ENCODE data around the gene HDLBP.

HDLBP gene

DNA sequence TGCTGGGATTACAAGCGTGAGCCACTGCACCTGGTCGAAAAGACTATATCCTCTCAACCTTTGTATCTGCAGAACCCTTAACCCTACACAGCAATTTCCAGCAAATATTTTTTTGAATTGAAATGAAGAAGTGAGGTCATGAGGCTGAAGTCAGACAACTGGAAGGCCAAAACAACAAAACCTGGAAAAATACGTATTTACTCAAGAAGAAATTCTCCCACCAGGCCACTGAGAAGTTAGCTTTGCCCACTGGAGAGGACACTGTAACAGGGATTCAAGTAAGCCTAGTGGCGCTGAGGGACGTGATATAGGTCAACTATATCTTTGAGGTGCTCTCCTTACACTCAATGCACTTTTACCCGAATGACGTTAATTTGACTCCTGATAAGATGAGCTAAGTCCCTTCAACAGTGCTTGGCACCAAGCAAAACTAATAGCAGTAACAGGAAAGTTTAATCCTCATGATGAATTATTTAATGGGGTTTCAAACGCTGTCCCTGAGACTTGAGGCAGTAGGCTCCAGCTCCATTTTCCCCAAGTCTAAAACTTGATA is 1.9 kb downstream of the HDLBP start:
- Histone ChIP-seq H3K4me3 (ENCODE audit: insufficient read depth, low read length, poor library complexity, severe bottlenecking) (peak overlapping the region; percentile 76), H3K9me2 (replicated peaks; ENCODE audit: insufficient read depth, low read length) (no peaks in the 10 kb centered on the region), H2AFZ (ENCODE audit: low read depth, low read length, severe bottlenecking) (no peak overlapping the region), H3K27ac (ENCODE audit: low read depth, low read length) (no peak overlapping the region), H3K79me2 (ENCODE audit: insufficient read depth, low read length) (peaks cover 90% of the 10 kb centered on the region), H3K27me3 (ENCODE audit: low read length) (no peaks in the 10 kb centered on the region), H3F3A (ENCODE audit: insufficient read depth) (peaks cover 21% of the 10 kb centered on the region; the same call in 1 of the 2 replicates), H4K20me1 (ENCODE audit: low read depth, low read length) (peaks cover 8% of the 10 kb centered on the region; the same call in 1 of the 2 replicates), H3K36me3 (ENCODE audit: low read length) (peaks cover 3% of the 10 kb centered on the region; the same call in 1 of the 2 replicates), H3K4me2 (ENCODE audit: low read depth, low read length, poor library complexity, severe bottlenecking) (peak overlapping the region; percentile 76), H3K9ac (ENCODE audit: low read length) (peak overlapping the region; percentile 83), H3K9me3 (ENCODE audit: insufficient read depth, low read length) (no peaks in the 10 kb centered on the region)
- no peak for TF ChIP-seq EZH2phosphoT487 (conservative IDR thresholded peaks at IDR 0.05; ENCODE audit: low read length)
- TF ChIP-seq, protein P1, sequence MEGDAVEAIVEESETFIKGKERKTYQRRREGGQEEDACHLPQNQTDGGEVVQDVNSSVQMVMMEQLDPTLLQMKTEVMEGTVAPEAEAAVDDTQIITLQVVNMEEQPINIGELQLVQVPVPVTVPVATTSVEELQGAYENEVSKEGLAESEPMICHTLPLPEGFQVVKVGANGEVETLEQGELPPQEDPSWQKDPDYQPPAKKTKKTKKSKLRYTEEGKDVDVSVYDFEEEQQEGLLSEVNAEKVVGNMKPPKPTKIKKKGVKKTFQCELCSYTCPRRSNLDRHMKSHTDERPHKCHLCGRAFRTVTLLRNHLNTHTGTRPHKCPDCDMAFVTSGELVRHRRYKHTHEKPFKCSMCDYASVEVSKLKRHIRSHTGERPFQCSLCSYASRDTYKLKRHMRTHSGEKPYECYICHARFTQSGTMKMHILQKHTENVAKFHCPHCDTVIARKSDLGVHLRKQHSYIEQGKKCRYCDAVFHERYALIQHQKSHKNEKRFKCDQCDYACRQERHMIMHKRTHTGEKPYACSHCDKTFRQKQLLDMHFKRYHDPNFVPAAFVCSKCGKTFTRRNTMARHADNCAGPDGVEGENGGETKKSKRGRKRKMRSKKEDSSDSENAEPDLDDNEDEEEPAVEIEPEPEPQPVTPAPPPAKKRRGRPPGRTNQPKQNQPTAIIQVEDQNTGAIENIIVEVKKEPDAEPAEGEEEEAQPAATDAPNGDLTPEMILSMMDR (IDR thresholded peaks at IDR 0.05; ENCODE audit: insufficient read depth, low read length, poor library complexity, severe bottlenecking): no peak

DNA sequence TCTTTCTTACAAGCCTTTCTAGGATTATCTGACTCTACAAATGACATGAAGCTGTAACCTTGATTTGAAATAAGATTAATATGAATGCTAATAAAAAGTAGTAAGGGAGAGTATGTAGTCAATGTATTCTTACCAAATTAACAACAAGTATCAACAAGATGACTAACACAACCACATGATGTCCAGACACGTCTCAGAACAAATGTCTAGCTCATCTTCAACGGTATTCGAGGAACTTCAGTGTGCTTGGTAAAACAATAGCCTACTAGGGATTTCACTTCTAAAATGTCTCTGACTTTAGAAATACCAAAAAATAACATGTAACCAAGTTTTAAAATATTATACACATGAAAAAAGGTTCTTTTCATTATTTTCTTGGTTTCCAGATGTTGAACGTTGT is 3.4 kb downstream of the HDLBP start:
- Histone ChIP-seq H3K9ac (ENCODE audit: low read length) (no peak overlapping the region), H3K9me2 (replicated peaks; ENCODE audit: insufficient read depth, low read length) (no peaks in the 10 kb centered on the region), H3K4me3 (ENCODE audit: insufficient read depth, low read length, poor library complexity, severe bottlenecking) (no peak overlapping the region), H3K4me2 (ENCODE audit: low read depth, low read length, poor library complexity, severe bottlenecking) (peak overlapping the region; percentile 52), H3K27me3 (ENCODE audit: low read length) (no peaks in the 10 kb centered on the region), H2AFZ (ENCODE audit: low read depth, low read length, severe bottlenecking) (no peak overlapping the region), H3K9me3 (ENCODE audit: insufficient read depth, low read length) (no peaks in the 10 kb centered on the region), H3F3A (ENCODE audit: insufficient read depth) (peaks cover 21% of the 10 kb centered on the region; the same call in 1 of the 2 replicates), H3K27ac (ENCODE audit: low read depth, low read length) (no peak overlapping the region), H3K79me2 (ENCODE audit: insufficient read depth, low read length) (peaks cover 90% of the 10 kb centered on the region), H3K36me3 (ENCODE audit: low read length) (no peaks in the 10 kb centered on the region; the same call in 1 of the 2 replicates), H4K20me1 (ENCODE audit: low read depth, low read length) (peaks cover 5% of the 10 kb centered on the region; the same call in 1 of the 2 replicates)
- TF ChIP-seq, protein P1 (IDR thresholded peaks at IDR 0.05; ENCODE audit: insufficient read depth, low read length, poor library complexity, severe bottlenecking): no peak
- TF ChIP-seq EZH2phosphoT487 (conservative IDR thresholded peaks at IDR 0.05; ENCODE audit: low read length): no peak

DNA sequence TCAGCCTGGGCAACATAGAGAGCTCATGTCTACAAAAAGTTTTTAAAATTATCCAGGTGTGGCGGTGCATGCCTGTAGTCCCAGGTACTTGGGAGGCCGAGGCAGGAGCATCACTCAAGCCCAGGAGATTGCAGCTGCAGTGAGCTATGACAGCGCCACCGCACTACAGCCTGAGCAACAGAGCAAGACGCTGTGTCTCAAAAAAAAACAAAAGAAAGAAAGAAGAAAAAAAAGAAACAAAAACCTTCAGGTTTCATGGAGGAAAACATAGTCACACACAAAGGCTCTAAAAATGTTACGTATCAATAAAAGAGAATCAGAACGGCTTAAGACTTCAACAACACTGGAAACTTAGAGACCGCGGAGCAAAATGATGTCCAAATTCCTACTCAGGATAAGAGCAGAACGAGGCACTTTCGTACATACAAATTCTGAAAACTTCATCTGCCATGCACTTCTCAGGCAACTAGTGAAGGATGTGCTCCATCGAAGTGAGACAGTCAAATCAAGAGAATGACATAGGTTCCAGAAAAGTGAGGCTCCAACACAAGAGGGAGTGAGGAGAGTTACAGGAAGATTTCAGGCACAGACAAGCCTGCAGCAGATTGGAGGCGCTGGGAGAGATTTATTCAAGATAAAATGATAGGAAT is 4.4 kb downstream of the HDLBP start:
- TF ChIP-seq, protein P1 (IDR thresholded peaks at IDR 0.05; ENCODE audit: insufficient read depth, low read length, poor library complexity, severe bottlenecking): peak; percentile 14
- no peak for TF ChIP-seq EZH2phosphoT487 (conservative IDR thresholded peaks at IDR 0.05; ENCODE audit: low read length)
- Histone ChIP-seq H3K27me3 (ENCODE audit: low read length) (no peaks in the 10 kb centered on the region), H3K9me3 (ENCODE audit: insufficient read depth, low read length) (no peaks in the 10 kb centered on the region), H3F3A (ENCODE audit: insufficient read depth) (peaks cover 21% of the 10 kb centered on the region; the same call in 1 of the 2 replicates), H3K36me3 (ENCODE audit: low read length) (no peaks in the 10 kb centered on the region; the same call in 1 of the 2 replicates), H3K4me3 (ENCODE audit: insufficient read depth, low read length, poor library complexity, severe bottlenecking) (peak overlapping the region; percentile 14), H4K20me1 (ENCODE audit: low read depth, low read length) (peaks cover 5% of the 10 kb centered on the region; the same call in 1 of the 2 replicates), H3K4me2 (ENCODE audit: low read depth, low read length, poor library complexity, severe bottlenecking) (peak overlapping the region; percentile 52), H3K9ac (ENCODE audit: low read length) (peak overlapping the region; percentile 23), H2AFZ (ENCODE audit: low read depth, low read length, severe bottlenecking) (no peak overlapping the region), H3K27ac (ENCODE audit: low read depth, low read length) (peak overlapping the region; percentile 39; the same call in 1 of the 2 replicates), H3K79me2 (ENCODE audit: insufficient read depth, low read length) (peaks cover 90% of the 10 kb centered on the region), H3K9me2 (replicated peaks; ENCODE audit: insufficient read depth, low read length) (no peaks in the 10 kb centered on the region)

All from SU-DHL-6 (cell line).